T-helper 22 cell (primary cell): ENCODE data around the gene CDH5.
"Not testable (repeated sequence)": the region's sequence is repeated elsewhere in the genome, so short reads cannot be mapped to it uniquely, and the experiment has no call there.

ENCODE experiments used
- DNase-seq: peaks from one replicate; pipeline ENCODE4 v3.0.0-alpha.2; 2020; ENCODE audit warnings: low read depth

CDH5 gene, protein sequence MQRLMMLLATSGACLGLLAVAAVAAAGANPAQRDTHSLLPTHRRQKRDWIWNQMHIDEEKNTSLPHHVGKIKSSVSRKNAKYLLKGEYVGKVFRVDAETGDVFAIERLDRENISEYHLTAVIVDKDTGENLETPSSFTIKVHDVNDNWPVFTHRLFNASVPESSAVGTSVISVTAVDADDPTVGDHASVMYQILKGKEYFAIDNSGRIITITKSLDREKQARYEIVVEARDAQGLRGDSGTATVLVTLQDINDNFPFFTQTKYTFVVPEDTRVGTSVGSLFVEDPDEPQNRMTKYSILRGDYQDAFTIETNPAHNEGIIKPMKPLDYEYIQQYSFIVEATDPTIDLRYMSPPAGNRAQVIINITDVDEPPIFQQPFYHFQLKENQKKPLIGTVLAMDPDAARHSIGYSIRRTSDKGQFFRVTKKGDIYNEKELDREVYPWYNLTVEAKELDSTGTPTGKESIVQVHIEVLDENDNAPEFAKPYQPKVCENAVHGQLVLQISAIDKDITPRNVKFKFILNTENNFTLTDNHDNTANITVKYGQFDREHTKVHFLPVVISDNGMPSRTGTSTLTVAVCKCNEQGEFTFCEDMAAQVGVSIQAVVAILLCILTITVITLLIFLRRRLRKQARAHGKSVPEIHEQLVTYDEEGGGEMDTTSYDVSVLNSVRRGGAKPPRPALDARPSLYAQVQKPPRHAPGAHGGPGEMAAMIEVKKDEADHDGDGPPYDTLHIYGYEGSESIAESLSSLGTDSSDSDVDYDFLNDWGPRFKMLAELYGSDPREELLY

DNA sequence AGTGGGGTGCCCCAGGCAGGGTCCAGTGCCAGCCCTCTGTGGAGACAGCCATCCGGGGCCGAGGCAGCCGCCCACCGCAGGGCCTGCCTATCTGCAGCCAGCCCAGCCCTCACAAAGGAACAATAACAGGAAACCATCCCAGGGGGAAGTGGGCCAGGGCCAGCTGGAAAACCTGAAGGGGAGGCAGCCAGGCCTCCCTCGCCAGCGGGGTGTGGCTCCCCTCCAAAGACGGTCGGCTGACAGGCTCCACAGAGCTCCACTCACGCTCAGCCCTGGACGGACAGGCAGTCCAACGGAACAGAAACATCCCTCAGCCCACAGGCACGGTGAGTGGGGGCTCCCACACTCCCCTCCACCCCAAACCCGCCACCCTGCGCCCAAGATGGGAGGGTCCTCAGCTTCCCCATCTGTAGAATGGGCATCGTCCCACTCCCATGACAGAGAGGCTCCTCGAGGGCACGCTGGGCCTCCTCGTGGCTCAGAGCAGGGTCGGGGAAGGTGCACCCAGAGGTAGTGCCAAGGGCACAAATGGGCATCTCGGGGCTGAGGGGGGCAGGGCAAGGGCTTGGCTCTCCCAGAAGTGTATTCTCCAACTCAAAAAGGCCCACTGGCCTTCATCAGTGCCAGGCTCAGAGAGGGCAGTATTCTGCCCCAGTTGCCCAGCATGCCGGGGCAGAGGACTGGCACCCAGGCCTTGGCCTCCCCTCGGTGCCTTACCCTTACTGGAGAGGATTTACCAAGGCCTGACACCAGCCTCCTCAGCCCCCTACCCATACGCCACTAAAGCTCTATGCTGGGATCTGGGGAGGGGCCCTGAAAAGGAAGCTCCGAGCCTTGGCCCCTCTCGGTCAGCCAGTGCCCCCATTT, at the start of gene CDH5:
Gene CDH5 (plus strand): TSS at position 259 of the 867 bp plus-strand sequence. CDS start 12,647 bp downstream, outside the sequence.
- no peak for DNase-seq

DNA sequence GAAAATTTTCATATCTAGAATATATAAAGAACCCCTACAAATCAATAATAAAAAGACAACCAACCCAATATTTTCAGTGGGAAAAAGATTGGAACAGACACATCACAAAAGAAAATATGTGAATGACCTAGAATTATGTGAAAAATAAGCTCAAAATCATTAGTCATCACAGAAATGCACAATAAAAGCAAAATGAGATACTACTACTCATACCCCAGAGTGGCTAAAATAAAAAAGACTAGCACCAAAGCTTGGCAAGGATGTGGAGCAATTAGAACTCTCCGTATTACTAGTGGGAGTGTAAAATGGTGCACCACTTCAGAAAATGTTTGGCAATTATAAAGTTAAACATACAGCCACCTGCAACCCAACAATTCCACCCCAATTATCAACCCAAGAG, 48.0 kb upstream of the CDH5 start:
- DNase-seq = no peak

DNA sequence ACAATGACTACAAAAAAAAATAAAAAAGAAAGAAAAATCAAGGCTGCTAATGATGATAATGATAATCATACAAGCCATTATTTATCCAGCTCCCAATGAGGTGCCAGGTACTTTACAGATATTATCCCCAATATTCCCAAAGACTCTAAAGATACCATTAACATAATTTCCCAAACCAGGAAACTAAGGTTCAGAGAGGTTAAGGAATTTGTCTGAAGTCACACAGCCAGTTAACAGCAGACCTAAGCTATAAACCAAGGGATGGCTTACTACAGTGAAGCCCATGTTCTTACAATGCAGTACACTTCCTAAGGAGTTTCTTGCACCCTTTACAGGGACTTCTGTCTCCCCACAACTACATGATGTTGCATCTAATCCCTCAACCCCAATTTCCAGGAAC, 45.7 kb upstream of the CDH5 start:
- no peak for DNase-seq

DNA sequence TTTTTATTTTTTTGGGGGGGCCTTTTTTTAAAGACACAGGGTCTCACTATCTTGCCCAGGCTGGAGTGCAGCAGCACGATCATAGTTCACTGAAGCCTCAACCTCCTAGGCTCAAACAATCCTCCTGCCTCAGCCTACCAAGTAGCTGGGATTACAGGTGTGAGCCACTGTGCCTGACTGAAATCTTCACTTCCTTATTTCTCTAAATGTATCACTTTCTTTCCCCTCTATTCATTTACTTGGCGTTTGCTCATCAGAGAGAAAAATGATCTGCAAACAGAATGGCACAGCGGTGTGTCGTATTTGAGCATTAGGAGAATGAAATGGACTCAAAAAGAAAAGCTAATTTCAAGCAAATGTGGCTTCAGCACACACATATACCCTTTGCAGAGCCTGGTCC, 44.3 kb upstream of the CDH5 start:
- DNase-seq = no peak

DNA sequence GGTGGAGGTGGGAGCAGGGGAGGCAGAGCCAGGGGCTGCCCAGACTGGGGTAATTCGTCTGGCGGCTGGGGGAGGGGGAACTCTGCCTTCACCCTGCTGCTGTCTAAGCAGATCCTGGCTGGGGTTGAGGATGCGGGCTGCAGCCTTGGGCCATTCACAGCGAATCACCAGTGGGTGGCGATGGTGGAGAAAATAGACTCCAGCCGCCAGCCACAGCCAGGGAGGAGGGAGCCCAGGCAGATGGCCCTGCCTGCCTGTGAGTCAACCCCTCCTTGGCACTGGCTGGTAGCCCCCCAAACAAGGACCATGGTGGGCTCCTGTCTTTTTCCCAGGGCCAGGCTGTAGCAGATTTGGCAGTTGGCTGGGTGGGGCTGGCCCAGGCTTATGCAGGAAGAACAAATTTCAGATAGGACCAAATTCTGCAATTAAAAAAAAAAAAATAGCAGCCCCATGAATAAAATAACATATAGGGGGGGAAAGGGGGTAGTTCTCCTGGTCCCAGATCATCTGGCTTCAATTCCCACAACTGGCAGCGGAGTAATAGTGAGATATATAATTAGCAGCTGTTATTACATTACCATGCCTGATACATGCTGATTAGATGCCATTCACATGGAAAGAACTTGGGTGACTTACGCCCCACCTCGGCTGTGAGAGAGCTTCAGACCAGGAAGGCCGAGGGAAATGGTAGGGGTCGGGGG, 41.5 kb upstream of the CDH5 start:
- DNase-seq = no peak

DNA sequence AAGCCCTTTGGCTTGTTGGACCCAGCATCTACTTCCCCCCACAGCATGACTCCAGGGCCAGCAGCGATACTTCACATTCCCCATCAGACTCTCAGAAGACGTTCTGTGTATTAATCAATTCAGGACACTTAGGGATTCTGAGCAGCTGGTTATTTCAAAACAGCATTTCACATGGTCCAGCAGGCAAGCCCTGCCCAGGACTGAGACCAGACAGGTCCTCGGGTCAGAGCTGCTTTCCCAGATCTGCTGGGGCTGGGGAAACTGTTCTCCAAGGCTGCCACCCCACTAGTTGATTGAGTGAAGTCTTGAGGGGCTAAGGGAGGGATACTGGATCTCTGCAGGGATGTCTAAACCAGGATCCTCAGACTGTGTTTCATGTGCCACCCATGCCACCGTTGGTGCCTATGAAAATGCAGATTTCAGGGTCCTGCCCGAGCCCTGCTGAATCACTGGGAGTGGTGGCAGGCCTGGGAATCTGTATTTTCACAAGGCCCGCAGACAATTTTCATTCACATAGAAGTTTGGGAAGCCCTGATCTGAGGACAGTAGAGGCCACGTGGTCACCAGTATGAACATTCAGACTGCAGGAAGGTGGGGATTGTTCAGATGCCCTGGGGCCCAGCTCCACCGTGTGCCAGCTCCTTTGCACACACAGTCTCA, 40.6 kb upstream of the CDH5 start:
- no peak for DNase-seq

DNA sequence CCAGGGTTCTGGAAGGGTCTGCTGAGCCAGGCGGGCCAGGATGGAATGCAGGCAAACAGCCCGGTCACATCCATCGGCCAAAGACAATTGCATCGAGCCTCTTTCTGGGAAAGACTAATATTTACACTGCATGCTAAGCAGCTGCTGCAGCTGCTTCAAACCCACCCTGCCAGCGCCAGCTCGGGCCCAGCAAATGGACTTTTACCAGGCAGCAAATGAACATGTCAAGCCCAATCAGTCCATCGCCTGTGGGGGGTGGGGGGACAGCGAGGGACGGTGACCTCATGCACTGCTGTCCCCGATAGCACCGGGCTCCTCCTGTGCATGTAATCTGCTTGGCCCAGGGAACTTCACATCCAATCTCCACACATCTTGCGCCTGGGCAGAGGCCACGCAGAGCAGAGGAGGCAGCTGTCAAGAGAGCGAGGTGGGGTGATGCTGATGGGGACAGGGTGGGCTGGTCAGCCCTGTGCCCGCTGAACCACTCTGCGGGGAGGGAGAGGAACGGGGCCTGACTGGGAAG, 39.4 kb upstream of the CDH5 start:
- no peak for DNase-seq

DNA sequence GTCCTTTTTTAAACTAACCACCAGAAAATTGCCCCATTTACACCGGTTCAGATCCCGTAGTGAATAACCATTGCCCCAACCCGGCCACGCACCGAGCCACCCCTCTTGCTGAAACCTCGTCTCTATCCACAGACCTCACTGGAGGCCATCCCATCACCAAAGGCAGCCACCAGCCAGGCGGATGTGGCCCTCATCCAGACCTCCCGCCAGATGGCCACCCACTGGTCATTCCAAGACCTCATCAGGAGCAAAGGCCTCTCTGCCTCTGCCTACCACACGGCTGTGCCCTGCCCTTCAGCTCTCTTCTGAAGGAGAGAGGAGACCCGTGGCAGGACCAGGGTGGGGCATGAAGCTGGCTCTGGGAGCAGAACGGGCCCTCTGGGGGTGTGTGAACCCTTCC, 38.2 kb upstream of the CDH5 start:
- DNase-seq = no peak

DNA sequence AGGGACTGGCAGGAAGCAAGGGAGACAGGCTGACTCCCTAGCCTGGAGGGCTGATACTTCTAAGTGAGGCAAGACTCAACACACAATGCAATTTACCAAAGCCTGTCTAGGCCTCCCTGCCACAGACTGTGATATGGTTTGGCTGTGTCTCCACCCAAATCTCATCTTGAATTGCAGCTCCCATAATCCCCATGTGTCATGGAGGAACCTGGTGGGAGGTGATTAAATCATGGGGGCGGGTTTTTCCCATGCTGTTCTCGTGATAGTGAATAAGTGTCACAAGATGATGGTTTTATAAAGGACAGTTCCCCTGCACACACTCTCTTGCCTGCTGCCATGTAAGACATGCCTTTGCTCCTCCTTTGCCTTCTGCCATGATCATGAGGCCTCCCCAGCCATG, 35.0 kb upstream of the CDH5 start:
- DNase-seq = not testable (repeated sequence)

DNA sequence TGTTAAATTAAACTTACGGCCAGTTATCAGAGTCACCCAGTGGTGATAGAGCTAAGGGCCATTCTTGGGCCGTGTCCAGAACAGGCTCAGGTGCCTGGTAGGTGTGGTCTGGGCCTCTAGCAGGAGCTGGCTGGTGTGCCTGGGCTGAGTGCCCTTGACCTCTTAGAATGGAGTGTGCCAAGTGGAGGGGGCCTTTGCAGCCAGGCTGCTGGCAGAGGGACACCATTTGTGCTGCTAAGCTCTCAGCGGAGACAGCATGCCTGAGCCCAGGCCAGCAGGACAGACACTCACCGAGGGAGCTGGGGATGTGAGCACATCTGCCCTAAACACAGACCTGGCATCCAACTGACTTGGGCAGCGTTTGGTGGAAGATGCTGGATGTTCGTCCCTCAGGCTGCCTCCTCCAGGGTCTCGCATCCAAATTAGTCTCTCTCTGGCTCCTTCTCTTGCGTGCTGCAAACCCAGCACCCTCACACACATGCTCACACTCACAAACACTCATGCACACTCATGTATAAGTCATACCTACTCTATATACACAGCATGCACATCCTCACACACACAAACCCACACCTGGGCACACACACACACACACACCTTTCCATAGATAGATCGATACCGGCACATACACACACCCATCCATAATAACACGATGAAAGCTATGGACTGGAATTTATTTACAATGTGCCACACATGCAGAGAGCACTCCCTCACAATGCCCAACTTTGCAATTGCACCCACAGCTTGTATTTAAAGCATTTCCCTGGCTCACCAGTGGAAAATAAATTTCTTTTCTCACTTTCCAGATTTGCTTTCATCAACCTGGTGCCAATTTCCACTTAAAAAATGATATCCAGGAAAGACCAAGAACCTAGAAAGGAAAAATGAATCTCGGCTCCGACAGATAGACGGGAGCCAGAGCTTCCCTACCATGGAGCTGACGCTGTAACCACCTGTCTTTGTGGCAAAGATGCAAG, 33.6 kb upstream of the CDH5 start:
- DNase-seq = no peak

DNA sequence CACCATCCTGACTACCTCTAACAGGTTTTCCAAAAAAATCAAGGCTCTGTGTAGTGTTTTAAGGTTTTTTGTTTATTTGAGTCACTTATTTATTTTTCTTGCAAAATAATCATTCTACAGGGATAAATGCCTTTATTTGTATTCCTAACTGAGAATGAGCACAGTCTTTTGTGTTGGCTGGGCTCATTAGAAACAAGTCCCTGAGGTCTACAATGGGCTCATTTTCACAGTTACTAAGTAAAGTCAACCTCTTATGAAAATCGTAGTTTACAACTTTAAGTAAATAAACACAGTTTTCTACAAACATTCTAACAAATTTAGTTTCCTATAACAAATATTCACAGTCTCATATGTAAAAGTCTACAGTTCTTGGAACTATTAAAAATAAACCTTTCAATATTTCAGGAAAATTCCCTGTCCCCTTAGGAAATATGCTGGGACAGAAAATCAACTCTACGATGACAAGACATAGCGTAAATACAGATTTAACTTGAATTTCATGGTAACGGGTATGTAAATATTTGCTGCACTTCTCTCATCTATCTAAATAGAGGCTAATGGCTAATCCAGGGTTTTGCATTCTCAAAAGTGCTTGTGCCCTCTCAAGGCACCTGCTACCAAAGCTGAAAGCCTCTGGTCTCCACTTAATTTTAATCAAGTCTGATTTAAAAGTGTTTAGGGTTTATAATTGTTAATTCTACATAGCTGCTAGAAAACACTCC, 31.5 kb upstream of the CDH5 start:
- DNase-seq = no peak

DNA sequence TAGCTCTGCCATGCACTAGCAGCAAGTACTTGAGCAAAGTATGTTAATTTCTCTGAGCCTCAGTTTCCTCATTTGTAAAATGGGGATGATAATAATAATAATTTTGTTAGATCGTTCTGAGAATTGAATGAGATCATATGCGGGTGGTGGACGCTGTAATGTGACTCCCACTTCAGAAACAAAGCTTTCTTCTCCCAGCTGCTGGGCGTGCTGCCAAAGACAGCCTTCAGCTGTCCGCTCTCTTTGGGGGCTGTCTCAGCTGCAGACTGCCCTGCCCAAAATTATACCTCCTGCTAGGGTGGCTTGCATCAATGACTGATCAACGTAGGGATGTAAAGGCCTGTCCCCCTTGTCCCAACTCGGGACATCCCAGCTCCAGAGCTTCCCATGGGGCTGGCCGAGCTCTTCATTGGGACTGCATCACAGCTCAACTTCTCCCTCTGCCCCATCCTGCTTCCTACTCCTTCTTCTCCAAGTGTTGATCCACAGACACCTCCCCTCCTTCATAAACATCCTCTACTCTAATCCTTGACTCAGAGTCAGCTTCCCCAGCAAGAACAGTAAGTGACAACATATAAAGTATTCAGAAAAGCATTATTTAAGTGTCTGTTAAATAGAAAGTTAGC, 30.7 kb upstream of the CDH5 start:
- no peak for DNase-seq

DNA sequence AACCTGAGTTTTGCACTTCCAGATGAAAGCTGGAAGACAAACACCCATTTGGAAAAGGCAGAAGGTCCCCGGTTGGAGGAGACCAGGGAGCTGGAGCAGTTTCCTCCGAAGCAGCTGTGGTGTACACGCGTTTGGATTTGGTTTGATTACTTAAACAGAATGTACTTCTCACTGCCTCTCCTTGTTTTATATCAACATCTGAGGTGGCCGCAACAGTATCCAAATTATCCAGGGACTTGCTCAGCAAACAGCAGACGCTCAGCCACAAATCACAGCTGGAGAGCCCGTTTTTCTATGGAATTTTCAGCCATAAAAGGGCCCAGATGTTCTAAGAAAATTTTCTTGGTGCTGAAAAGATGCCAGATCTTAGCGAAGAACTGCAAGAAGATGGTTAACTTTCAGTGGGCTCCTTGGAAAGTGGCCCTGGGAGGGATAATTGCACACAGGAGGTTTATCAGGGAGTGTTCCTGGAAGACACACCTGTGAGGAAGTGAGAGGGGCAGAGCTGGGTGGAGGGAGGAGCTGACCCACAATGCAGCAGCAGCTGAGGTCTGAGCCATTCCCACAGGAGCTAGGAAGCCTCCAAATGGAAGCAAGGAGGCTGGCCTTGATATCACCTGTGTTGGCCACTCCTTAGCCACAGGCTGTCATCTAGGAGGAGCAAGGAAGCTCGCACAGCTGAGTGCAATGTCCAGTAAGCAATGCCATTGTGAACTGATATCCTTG, 28.9 kb upstream of the CDH5 start:
- no peak for DNase-seq

DNA sequence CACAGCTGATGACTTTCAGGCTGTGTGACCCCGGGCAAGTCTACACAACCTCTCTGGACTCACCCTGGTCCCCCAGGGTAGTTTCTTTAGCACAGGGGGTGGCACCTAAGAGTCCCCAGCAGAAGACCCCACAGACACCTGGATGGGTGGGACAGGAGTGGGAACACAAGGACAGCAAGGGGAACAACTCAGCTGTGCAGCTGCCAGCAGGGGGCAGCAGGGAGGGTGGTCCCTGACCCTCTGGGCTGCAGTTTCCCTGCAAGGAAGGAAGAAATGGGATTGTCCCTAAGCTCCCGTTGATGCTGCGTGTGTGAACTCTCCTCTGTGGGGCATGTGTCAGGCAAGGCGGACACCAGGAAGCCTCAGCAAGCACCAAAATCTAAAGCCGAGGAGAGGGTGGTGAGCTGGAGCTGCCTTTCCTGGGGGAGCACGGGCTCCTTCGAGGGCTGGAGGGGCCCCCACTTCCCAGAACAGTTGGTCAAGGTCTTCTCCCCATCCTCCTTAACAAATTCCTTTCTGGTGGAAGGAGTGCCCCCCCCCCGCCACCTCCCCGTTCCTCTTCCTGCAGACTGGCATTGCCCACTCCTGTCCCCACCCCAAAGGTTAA, 24.1 kb upstream of the CDH5 start:
- no peak for DNase-seq

DNA sequence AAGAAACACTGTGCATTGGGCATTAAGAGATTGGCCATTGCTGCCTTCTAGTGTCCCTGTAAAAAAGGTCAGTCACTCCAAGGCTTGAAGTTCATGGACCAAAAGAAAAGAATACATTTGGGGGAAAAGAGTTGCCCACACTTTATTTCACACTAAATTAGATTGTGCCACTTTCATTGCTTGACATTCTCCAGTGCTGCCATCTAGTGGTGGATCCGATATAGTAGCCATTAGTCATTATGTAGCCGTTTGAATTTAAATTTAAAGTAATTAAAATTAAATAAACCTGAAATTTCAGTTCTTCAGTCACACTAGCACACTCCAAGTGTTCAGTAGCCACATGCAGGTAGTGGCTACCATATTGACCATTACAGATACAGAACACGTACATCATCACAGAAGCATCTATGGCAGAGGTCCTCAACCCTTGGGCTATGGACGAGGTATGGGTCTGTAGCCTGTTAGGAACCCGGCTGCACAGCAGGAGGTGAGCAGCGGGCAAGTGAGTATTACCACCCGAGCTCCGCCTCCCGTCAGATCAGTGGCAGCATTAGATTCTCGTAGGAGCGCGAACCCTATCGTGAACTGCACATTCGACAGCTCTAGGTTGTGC, 21.9 kb upstream of the CDH5 start:
- DNase-seq = no peak

DNA sequence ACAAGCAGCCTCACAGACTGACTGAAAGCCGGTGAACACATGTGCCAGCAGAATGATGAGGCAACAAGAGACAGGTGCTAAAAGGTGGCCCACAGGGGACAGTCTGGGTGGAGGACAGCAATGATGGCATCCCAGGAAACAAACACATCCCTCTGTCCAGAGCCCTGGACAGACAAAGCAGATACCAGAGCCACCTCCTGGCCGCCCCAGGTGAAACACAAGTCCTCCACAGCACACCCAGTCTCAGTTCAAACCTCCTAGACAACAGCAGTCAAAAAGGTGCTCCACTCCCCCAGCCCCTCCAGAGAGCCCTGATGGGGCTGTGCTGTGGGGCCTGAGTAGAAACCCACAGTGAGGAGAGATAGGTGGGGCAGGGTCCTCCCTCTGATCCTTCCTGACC, 20.3 kb upstream of the CDH5 start:
- no peak for DNase-seq

DNA sequence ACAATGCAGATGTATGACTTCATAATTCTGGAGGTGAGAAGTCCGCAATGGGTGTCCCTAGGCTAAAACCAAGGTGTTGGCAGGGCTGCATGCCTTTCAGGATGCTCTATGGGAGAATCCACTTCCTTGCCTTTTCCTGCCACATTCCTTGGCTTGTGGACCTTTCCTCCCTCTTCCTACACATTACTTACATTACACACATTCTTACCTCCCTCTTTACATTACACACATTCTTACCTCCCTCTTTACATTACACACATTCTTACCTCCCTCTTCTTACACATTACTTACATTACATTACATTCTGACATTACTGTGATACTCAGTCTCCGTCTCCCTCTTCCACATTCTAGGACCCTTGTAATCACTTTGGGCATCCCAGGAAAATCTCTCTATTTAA, 14.2 kb upstream of the CDH5 start:
- no peak for DNase-seq
